ENCODE results near the gene STYXL1. TPM values are rescaled to one million over a fixed set of nuclear protein-coding genes. Genes with fewer than 3 reads are reported as not detected.

STYXL1 gene
- total RNA-seq, 3 donors from 2014 or later: 27.5 to 38.3 (median 28.3) TPM

DNA sequence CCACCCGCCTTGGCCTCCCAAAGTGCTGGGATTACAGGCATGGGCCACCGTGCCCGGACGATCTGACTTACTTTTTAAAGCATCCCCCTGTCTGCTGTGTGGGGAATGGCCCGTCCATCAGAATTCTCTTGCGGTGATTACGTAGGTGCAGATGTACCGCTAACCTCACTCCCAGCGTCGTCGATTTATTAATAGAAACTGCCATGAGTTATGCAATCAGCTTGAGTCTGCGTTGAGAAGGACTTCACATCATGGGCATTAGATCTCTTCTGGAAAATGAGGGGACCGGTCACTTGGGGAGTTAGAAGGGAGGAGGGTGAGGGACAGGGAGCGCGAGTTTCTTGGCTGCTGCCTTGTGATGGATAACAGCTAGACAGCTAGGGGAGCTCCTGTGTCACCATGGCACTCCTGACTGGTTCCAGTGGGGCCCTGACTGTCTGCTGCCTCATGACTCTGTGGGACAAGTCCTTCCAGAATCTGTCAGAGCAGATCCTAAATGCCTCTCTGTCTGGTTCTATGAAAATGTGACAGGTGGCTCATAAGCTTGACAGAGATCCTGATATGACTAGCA, 97.6 kb downstream of the STYXL1 start:
- Histone ChIP-seq H3K36me3 (no peaks in the 10 kb centered on the region), H3K27ac (no peak overlapping the region), H3K9me3 (no peaks in the 10 kb centered on the region), H3K4me1 (no peaks in the 10 kb centered on the region), H3K27me3 (no peaks in the 10 kb centered on the region), H3K4me3 (no peak overlapping the region)
- intact Hi-C loops (cut with DNase I; ENCODE audit: low total_unique reads): no loop called here
- DNase-seq (ENCODE audit: low spot score in 2 of 2): no peak
- no peak for TF ChIP-seq POLR2AphosphoS5 (IDR thresholded peaks at IDR 0.05)
- no peak for TF ChIP-seq POLR2A (IDR thresholded peaks at IDR 0.05)
- TF ChIP-seq, protein P1, sequence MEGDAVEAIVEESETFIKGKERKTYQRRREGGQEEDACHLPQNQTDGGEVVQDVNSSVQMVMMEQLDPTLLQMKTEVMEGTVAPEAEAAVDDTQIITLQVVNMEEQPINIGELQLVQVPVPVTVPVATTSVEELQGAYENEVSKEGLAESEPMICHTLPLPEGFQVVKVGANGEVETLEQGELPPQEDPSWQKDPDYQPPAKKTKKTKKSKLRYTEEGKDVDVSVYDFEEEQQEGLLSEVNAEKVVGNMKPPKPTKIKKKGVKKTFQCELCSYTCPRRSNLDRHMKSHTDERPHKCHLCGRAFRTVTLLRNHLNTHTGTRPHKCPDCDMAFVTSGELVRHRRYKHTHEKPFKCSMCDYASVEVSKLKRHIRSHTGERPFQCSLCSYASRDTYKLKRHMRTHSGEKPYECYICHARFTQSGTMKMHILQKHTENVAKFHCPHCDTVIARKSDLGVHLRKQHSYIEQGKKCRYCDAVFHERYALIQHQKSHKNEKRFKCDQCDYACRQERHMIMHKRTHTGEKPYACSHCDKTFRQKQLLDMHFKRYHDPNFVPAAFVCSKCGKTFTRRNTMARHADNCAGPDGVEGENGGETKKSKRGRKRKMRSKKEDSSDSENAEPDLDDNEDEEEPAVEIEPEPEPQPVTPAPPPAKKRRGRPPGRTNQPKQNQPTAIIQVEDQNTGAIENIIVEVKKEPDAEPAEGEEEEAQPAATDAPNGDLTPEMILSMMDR (IDR thresholded peaks at IDR 0.05): no peak

DNA sequence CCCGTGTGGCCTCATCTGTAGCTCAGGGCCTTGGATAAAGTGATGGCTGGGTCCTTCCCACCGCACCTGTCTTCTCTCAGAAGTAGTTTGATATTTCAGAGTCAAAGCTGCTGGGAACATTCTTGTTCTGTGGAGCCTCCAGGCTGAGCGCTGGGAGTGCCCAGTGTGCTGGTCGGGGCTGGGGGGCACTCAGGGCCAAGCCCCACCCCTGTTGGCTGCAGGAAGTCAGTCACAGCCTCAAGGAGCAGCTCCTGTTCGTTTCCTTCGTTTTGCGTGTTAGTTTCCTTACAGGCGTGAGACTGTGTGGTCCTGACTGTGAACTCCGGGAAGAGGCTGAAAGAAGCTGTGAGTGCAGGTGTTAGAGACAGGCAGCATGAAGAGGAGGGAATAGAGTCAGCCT, 99.6 kb downstream of the STYXL1 start:
- DNase-seq (ENCODE audit: low spot score in 2 of 2): no peak
- H3K4me3 ChIP-seq: no peak overlapping the region
- H3K27me3 ChIP-seq: no peaks in the 10 kb centered on the region

More for the DNA sequence above, 99.6 kb downstream of the STYXL1 start:
- no peaks in the 10 kb centered on the region for H3K36me3 ChIP-seq
- no peaks in the 10 kb centered on the region for H3K9me3 ChIP-seq
- no peaks in the 10 kb centered on the region for H3K4me1 ChIP-seq
- TF ChIP-seq, protein P1 (IDR thresholded peaks at IDR 0.05): no peak
- TF ChIP-seq POLR2AphosphoS5 (IDR thresholded peaks at IDR 0.05) (no peak), POLR2A (IDR thresholded peaks at IDR 0.05) (no peak)
- H3K27ac ChIP-seq: no peak overlapping the region
- intact Hi-C loops (cut with DNase I; ENCODE audit: low total_unique reads): no loop called here

Other genes with a start within 250 kb of the STYXL1 start
- gene CCL24, start 234.2 kb downstream of the STYXL1 start, total RNA-seq: 1 to 10 TPM in 1 of 3 donors, not detected in 2; 1.3 TPM
- 10 to 100 TPM; 36.6 to 47.7 (median 39.0) TPM for gene RHBDD2, start 169.0 kb downstream of the STYXL1 start, total RNA-seq
- gene POR, start 132.8 kb downstream of the STYXL1 start, total RNA-seq: 100 to 1,000 TPM in 1 of 3 donors, 10 to 100 TPM in 2; 62.1 to 123 (median 87.7) TPM
- 10 to 100 TPM; 27.2 to 52.0 (median 42.9) TPM for gene TMEM120A, start 53.4 kb downstream of the STYXL1 start, total RNA-seq
- 10 to 100 TPM; 52.0 to 63.3 (median 61.8) TPM for gene MDH2, start 106 bp upstream of the STYXL1 start, total RNA-seq
- 1 to 10 TPM; 3.4 to 7.9 (median 3.4) TPM for gene SRRM3, start 153.9 kb upstream of the STYXL1 start, total RNA-seq

All from breast epithelium (tissue), 4 donors.